HL-60 (cell line): Measurements from ENCODE around the gene L3MBTL4.

Experiments
- DNase-seq, 2 experiments: peaks; one replicate each; pipeline ENCODE4 v3.0.0-alpha.2; 2010 to 2020; ENCODE audit warnings: low read depth in 1 of 2, low spot score in 1 of 2
- H3K27ac ChIP-seq: fragments of 250-450 bp; sonication (Bioruptor Pico); replicated peaks from 2 replicates; pipeline ENCODE4 v1.5.1; 2020; ENCODE audit warnings: mild to moderate bottlenecking, moderate library complexity
- H3K27me3 ChIP-seq: fragments of 250-450 bp; sonication (Bioruptor Pico); 2 replicates; pipeline ENCODE4 v1.5.1; 2021; ENCODE audit warnings: mild to moderate bottlenecking, moderate library complexity; ENCODE audit not compliant: insufficient read depth, poor library complexity, severe bottlenecking
- H3K4me3 ChIP-seq: replicated peaks from 2 replicates; pipeline ENCODE4 v1.5.1; 2011; ENCODE audit warnings: mild to moderate bottlenecking, control low read depth, low read length; ENCODE audit not compliant: insufficient read depth
- CTCF ChIP-seq: IDR thresholded peaks from one replicate; pipeline ENCODE4 v1.5.1; 2011; ENCODE audit warnings: low read length, control low read depth, inconsistent platforms; ENCODE audit not compliant: insufficient read depth
- GABPA ChIP-seq: IDR thresholded peaks from 2 replicates; pipeline ENCODE4 v1.6.1; 2012; ENCODE audit warnings: low read depth
- POLR2AphosphoS5 ChIP-seq: IDR thresholded peaks from 2 replicates; pipeline ENCODE4 v1.6.1; 2012; ENCODE audit warnings: low read depth
- REST ChIP-seq: IDR thresholded peaks from 2 replicates; pipeline ENCODE4 v1.6.1; 2012; ENCODE audit warnings: low read depth; ENCODE audit not compliant: insufficient replicate concordance
- SPI1 ChIP-seq: IDR thresholded peaks from 2 replicates; pipeline ENCODE4 v1.6.1; 2012; ENCODE audit warnings: low read depth, mild to moderate bottlenecking, borderline replicate concordance

Gene L3MBTL4

GRCh38 chr18:6222271-6222670, 192.4 kb downstream of the L3MBTL4 start:
- DNase-seq: no peak
- TF ChIP-seq CTCF: no peak
- TF ChIP-seq SPI1: no peak
- TF ChIP-seq REST: no peak
- no peak for TF ChIP-seq GABPA
- TF ChIP-seq POLR2AphosphoS5: no peak
- H3K4me3 ChIP-seq: no peak overlapping the region
- H3K27me3 ChIP-seq: no peaks in the 10 kb centered on the region
- no peak overlapping the region for H3K27ac ChIP-seq

GRCh38 chr18:6221602-6222014, 193.1 kb downstream of the L3MBTL4 start:
- H3K4me3 ChIP-seq: no peak overlapping the region
- DNase-seq: no peak
- no peak overlapping the region for H3K27ac ChIP-seq
- TF ChIP-seq REST: no peak
- TF ChIP-seq SPI1: no peak
- TF ChIP-seq CTCF: no peak
- no peak for TF ChIP-seq GABPA
- no peak for TF ChIP-seq POLR2AphosphoS5
- no peaks in the 10 kb centered on the region for H3K27me3 ChIP-seq

GRCh38 chr18:6220129-6220528, 194.6 kb downstream of the L3MBTL4 start:
- H3K27ac ChIP-seq: no peak overlapping the region
- no peaks in the 10 kb centered on the region for H3K27me3 ChIP-seq
- no peak for DNase-seq
- TF ChIP-seq SPI1: no peak
- TF ChIP-seq POLR2AphosphoS5: no peak
- no peak for TF ChIP-seq GABPA
- no peak for TF ChIP-seq CTCF
- no peak for TF ChIP-seq REST
- H3K4me3 ChIP-seq: no peak overlapping the region
